Bronchial epithelial cell (primary cell): ENCODE results near the gene ABHD2. TPM values are rescaled to one million over a fixed set of nuclear protein-coding genes. Genes with fewer than 3 reads are reported as not detected.
A peak's percentile ranks its signal among the peaks of the same experiment; 100 is the strongest.
"Not testable (repeated sequence)": the region's sequence is repeated elsewhere in the genome, so short reads cannot be mapped to it uniquely, and the experiment has no call there.

ENCODE experiments used
- DNase-seq: peaks from one replicate; pipeline ENCODE4 v3.0.0-alpha.2; 2010; ENCODE audit warnings: low read depth
- FAIRE-seq: peaks from 2 replicates; lab custom pipeline; 2011; peaks lifted over from hg19 to GRCh38; lab: Jason Lieb, UNC
- H3K27me3 ChIP-seq: 2 replicates; pipeline ENCODE4 v1.5.1; 2011; ENCODE audit warnings: low read length; ENCODE audit not compliant: control insufficient read depth, insufficient read depth
- H3K36me3 ChIP-seq: 2 replicates; pipeline ENCODE4 v1.5.1; 2011; ENCODE audit warnings: low read length; ENCODE audit not compliant: control insufficient read depth, insufficient read depth
- H3K4me3 ChIP-seq: 2 replicates; pipeline ENCODE4 v1.5.1; 2011; ENCODE audit warnings: mild to moderate bottlenecking, low read depth, low read length, control low read depth
- CTCF ChIP-seq: IDR thresholded peaks from 2 replicates; pipeline ENCODE4 v1.5.1; 2011; ENCODE audit warnings: mild to moderate bottlenecking, moderate library complexity, low read length, control low read depth, inconsistent platforms; ENCODE audit not compliant: insufficient read depth, severe bottlenecking
- total RNA-seq: library from RNA; depleted of rRNA; stranded (reverse); fragments of >200 nt; gene quantifications from 2 replicates; pipeline ENCODE4 v1.2.1, GENCODE V29; 2014

ABHD2 gene
- total RNA-seq, 1 donor from 2014 or later = 35.5 TPM

- no peak for TF ChIP-seq CTCF
- H3K4me3 ChIP-seq = no peak overlapping the region
- DNase-seq (no peak), FAIRE-seq (no peak)
- H3K36me3 ChIP-seq = no peaks in the 10 kb centered on the region
- no peaks in the 10 kb centered on the region for H3K27me3 ChIP-seq
Measured at GRCh38 chr15:89078851-89079810, 9.1 kb upstream of the ABHD2 start.

GRCh38 chr15:89081878-89082277 lies 6.4 kb upstream of the ABHD2 start:
- FAIRE-seq (no peak), DNase-seq (no peak)
- H3K4me3 ChIP-seq = no peak overlapping the region
- TF ChIP-seq CTCF = no peak
- no peaks in the 10 kb centered on the region for H3K36me3 ChIP-seq
- H3K27me3 ChIP-seq = no peaks in the 10 kb centered on the region

- no peak for TF ChIP-seq CTCF
- H3K36me3 ChIP-seq = no peaks in the 10 kb centered on the region
- H3K4me3 ChIP-seq = no peak overlapping the region
- H3K27me3 ChIP-seq = no peaks in the 10 kb centered on the region
- peak; percentile 63 for DNase-seq
- FAIRE-seq = no peak
Measured at GRCh38 chr15:89083246-89083645, 5.0 kb upstream of the ABHD2 start.

- no peak for TF ChIP-seq CTCF
- DNase-seq = no peak
- no peaks in the 10 kb centered on the region for H3K36me3 ChIP-seq
- no peaks in the 10 kb centered on the region for H3K27me3 ChIP-seq
- no peak overlapping the region for H3K4me3 ChIP-seq
- FAIRE-seq = no peak
Measured at GRCh38 chr15:89085289-89085926, 2.8 kb upstream of the ABHD2 start.

- H3K4me3 ChIP-seq, H3K27me3 ChIP-seq, DNase-seq, H3K36me3 ChIP-seq, FAIRE-seq: not testable (repeated sequence)
Measured at GRCh38 chr15:89085933-89086332, 2.3 kb upstream of the ABHD2 start.

GRCh38 chr15:89086390-89086789 lies 1.9 kb upstream of the ABHD2 start:
- not testable (repeated sequence) for H3K36me3 ChIP-seq, H3K27me3 ChIP-seq, H3K4me3 ChIP-seq, DNase-seq, FAIRE-seq
